ENCODE data around the gene NR2F1.

Gene NR2F1

GRCh38 chr5:93642526-93642925, 59.5 kb downstream of the NR2F1 start:
- no peak for DNase-seq

Data from stimulated activated CD4-positive, alpha-beta T cell treated with anti-CD3 and anti-CD28 coated beads, Interleukin-2, amount 100 ng/mL, for 24 hours (primary cell).